OCI-LY1 (cell line): ENCODE results near the gene EFCAB5.

Experiments used
- CTCF ChIP-seq: fragments of 200-600 bp; sonication (generic), shearing (Covaris generic); IDR thresholded peaks from 2 replicates; pipeline ENCODE4 v1.5.1; 2017; ENCODE audit warnings: mild to moderate bottlenecking, antibody characterized with exemption, low read length, moderate library complexity, mixed read lengths
- EZH2 ChIP-seq: fragments of 200-600 bp; sonication (generic), shearing (Covaris generic); IDR thresholded peaks from 2 replicates; pipeline ENCODE4 v1.8.0; 2017; ENCODE audit warnings: borderline replicate concordance, mixed run types, mild to moderate bottlenecking, antibody characterized with exemption, low read length, moderate library complexity, mixed read lengths

- TF ChIP-seq CTCF (no peak), EZH2 (no peak)
Measured at GRCh38 chr17:29958947-29959657, 17.7 kb downstream of the EFCAB5 start.
